HCT116 (cell line): Measurements from ENCODE around the gene TBCD. TPM values are rescaled to one million over a fixed set of nuclear protein-coding genes. Genes with fewer than 3 reads are reported as not detected.

Experiments used
- ATAC-seq: fragments of 200-7000 bp; cut with Tn5 transposase; 2 replicates; pipeline ENCODE4 v1.9.1; 2020; ENCODE audit warnings: mild to moderate bottlenecking, moderate library complexity
- BruUV-seq: library from RNA; stranded (reverse); fragments of 400-500 nt; replicated peaks from 2 replicates; lab custom pipeline; 2021; lab: Mats Ljungman, UMichigan
- CTCF ChIA-PET: fragments of 300-600 bp; sonication (Branson Sonifier 250); formaldehyde crosslinking; loops from one replicate; lab custom pipeline; 2021; ENCODE audit warnings: antibody characterized with exemption; lab: Charles Lee
- POLR2A ChIA-PET: fragments of 300-600, 350-600 bp; sonication (Branson Sonifier 250); formaldehyde crosslinking; loops from one replicate; lab custom pipeline; 2021; ENCODE audit warnings: antibody characterized with exemption; lab: Charles Lee
- RAD21 ChIA-PET, 2 experiments: fragments of 300-600 bp; sonication (Branson Sonifier 250); formaldehyde crosslinking; loops; one replicate each; lab custom pipeline; 2023; ENCODE audit warnings: low total read pairs in 2 of 2; ENCODE audit not compliant: uncharacterized antibody in 2 of 2, unreplicated experiment in 2 of 2, low non-redundant PET in 1 of 2; lab: Charles Lee
- DNase-seq: peaks from one replicate; pipeline ENCODE4 v3.0.0-alpha.2; 2010; ENCODE audit warnings: low read depth, low spot score
- H2AFZ ChIP-seq: fragments of 200-600 bp; shearing (Covaris generic), sonication (generic); 2 replicates; pipeline ENCODE4 v1.6.1; 2017; ENCODE audit warnings: low read depth, mixed run types, mixed read lengths, antibody characterized with exemption, low read length; ENCODE audit not compliant: poor library complexity, severe bottlenecking
- H3K27ac ChIP-seq: 2 replicates; pipeline ENCODE4 v1.5.1; 2012; ENCODE audit warnings: low read depth, low read length
- H3K27me3 ChIP-seq: fragments of 200-600 bp; sonication (generic); 2 replicates; pipeline ENCODE4 v1.6.1; 2016; ENCODE audit warnings: mixed run types, low read length, mixed read lengths; ENCODE audit not compliant: insufficient read depth
- H3K36me3 ChIP-seq, 2 experiments: fragments of 200-500 bp in 1 of 2; fragments of 200-600 bp in 1 of 2; sonication (Bioruptor generic) in 1 of 2; sonication (generic) in 1 of 2; 2 replicates each; pipeline versions ENCODE4 v1.5.1 to v1.6.1; 2014 to 2016; ENCODE audit warnings: low read length in 2 of 2, inconsistent platforms in 1 of 2, mixed read lengths in 1 of 2, mixed run types in 1 of 2; ENCODE audit not compliant: insufficient read depth in 2 of 2, control insufficient read depth in 1 of 2
- H3K4me1 ChIP-seq, 2 experiments: fragments of 200-600 bp in 1 of 2; sonication (generic) in 1 of 2; 2 replicates each; pipeline versions ENCODE4 v1.5.1 to v1.6.1; 2012 to 2017; ENCODE audit warnings: low read length in 2 of 2, inconsistent platforms in 1 of 2, mild to moderate bottlenecking in 1 of 2, mixed read lengths in 1 of 2, mixed run types in 1 of 2, moderate library complexity in 1 of 2; ENCODE audit not compliant: insufficient read depth in 2 of 2, control insufficient read depth in 1 of 2
- H3K4me2 ChIP-seq: fragments of 200-600 bp; sonication (generic); 2 replicates; pipeline ENCODE4 v1.6.1; 2017; ENCODE audit warnings: mixed run types, low read length, mixed read lengths
- H3K4me3 ChIP-seq, 2 experiments: fragments of 200-600 bp in 1 of 2; sonication (generic) in 1 of 2; replicated peaks in 1 of 2; 2 replicates each; pipeline ENCODE4 v1.5.1; 2011 to 2016; ENCODE audit warnings: low read length in 2 of 2, control low read depth in 1 of 2, low read depth in 1 of 2, mild to moderate bottlenecking in 1 of 2, mixed read lengths in 1 of 2, mixed run types in 1 of 2
- H3K79me2 ChIP-seq: fragments of 200-600 bp; sonication (generic); 2 replicates; pipeline ENCODE4 v1.6.1; 2017; ENCODE audit warnings: mild to moderate bottlenecking, mixed run types, low read length, moderate library complexity, mixed read lengths; ENCODE audit not compliant: insufficient read depth
- H3K9ac ChIP-seq: fragments of 200-600 bp; sonication (generic); 2 replicates; pipeline ENCODE4 v1.6.1; 2016; ENCODE audit warnings: low read length, mixed read lengths
- H3K9me2 ChIP-seq: fragments of 200-600 bp; sonication (generic), shearing (Covaris generic); 2 replicates; pipeline ENCODE4 v1.6.1; 2017; ENCODE audit warnings: mixed run types, mild to moderate bottlenecking, moderate library complexity; ENCODE audit not compliant: insufficient read depth
- H3K9me3 ChIP-seq, 2 experiments: fragments of 200-500 bp in 1 of 2; fragments of 200-600 bp in 1 of 2; sonication (Bioruptor generic) in 1 of 2; sonication (generic) in 1 of 2; 2 replicates each; pipeline ENCODE4 v1.6.1; 2014 to 2017; ENCODE audit warnings: low read length in 2 of 2, mixed read lengths in 2 of 2, inconsistent platforms in 1 of 2, low read depth in 1 of 2, mild to moderate bottlenecking in 1 of 2, mixed run types in 1 of 2, moderate library complexity in 1 of 2; ENCODE audit not compliant: control insufficient read depth in 1 of 2, insufficient read depth in 1 of 2
- H4K20me1 ChIP-seq: fragments of 200-600 bp; sonication (generic), shearing (Covaris generic); 2 replicates; pipeline ENCODE4 v1.6.1; 2017; ENCODE audit warnings: mixed run types, mild to moderate bottlenecking, moderate library complexity; ENCODE audit not compliant: insufficient read depth
- CTCF ChIP-seq, 3 experiments: fragments of 200-600 bp in 1 of 3; sonication (generic) in 1 of 3; IDR thresholded peaks in 2 of 3; conservative IDR thresholded peaks in 1 of 3; 2 replicates each; pipeline ENCODE4 v1.5.1; 2012 to 2017; ENCODE audit warnings: low read depth in 2 of 3, low read length in 2 of 3, antibody characterized with exemption in 1 of 3, borderline replicate concordance in 1 of 3, control low read depth in 1 of 3, mild to moderate bottlenecking in 1 of 3, mixed read lengths in 1 of 3, mixed run types in 1 of 3, moderate library complexity in 1 of 3; ENCODE audit not compliant: insufficient read depth in 1 of 3
- RAD21 ChIP-seq: IDR thresholded peaks from 2 replicates; pipeline ENCODE4 v1.6.1; 2012; ENCODE audit warnings: low read depth, mild to moderate bottlenecking
- REST ChIP-seq: IDR thresholded peaks from 2 replicates; pipeline ENCODE4 v1.6.1; 2012; ENCODE audit warnings: low read depth
- SRF ChIP-seq: IDR thresholded peaks from 2 replicates; pipeline ENCODE4 v1.6.1; 2012; ENCODE audit warnings: low read depth
- ZFX ChIP-seq: fragments of 450-650 bp; IDR thresholded peaks from 2 replicates; pipeline ENCODE4 v1.6.1; 2017
- intact Hi-C: fragments of 100-400 bp; cut with micrococcal nuclease; formaldehyde crosslinking; loops from 2 replicates; pipeline ENCODE4 v1.10.0; 2022
- total RNA-seq: library from RNA; stranded (reverse); gene quantifications from one replicate; pipeline ENCODE4 v1.2.1, GENCODE V29; 2021; ENCODE audit not compliant: unreplicated experiment

The TBCD gene
- total RNA-seq, 1 experiment from 2014 or later, result 152 TPM

- no peak for TF ChIP-seq RAD21
- TF ChIP-seq SRF, result no peak
- TF ChIP-seq CTCF (IDR thresholded peaks at IDR 0.05 in 2 of 3, conservative IDR thresholded peaks at IDR 0.05 in 1 of 3; ENCODE audit: borderline replicate concordance in 1 of 3, insufficient read depth in 1 of 3, low read depth in 2 of 3, low read length in 2 of 3), result no peak
- no peak for TF ChIP-seq ZFX
- TF ChIP-seq, all 23 proteins: peak for 0
Measured at GRCh38 chr17:82865774-82866395, 114.0 kb downstream of the TBCD start (continued).

- H3K27me3 ChIP-seq, result no peaks in the 10 kb centered on the region
- DNase-seq, result no peak
- no peak for ATAC-seq
- H3K4me2 ChIP-seq, result no peak overlapping the region
- H2AFZ ChIP-seq, result no peak overlapping the region
- H3K79me2 ChIP-seq, result peaks cover 31% of the 10 kb centered on the region
- H3K9ac ChIP-seq, result no peak overlapping the region
- H3K27ac ChIP-seq, result no peak overlapping the region
- ChIA-PET CTCF (no interaction called here), RAD21 (no interaction called here), POLR2A (no interaction called here)
- no peaks in the 10 kb centered on the region for H3K9me3 ChIP-seq
- peaks cover 33 to 46% of the 10 kb centered on the region in 2 experiments for H3K4me1 ChIP-seq
- TF ChIP-seq REST, result no peak
- H3K36me3 ChIP-seq, result peaks cover 0 to 15% of the 10 kb centered on the region in 2 experiments; a peak in 1 of 4 replicates
- peaks cover 4% of the 10 kb centered on the region; the same call in 1 of the 2 replicates for H4K20me1 ChIP-seq
- BruUV-seq, result no TSS peak
- H3K9me2 ChIP-seq, result no peaks in the 10 kb centered on the region
- intact Hi-C loops, result no loop called here
- no peak overlapping the region for H3K4me3 ChIP-seq
Measured at GRCh38 chr17:82866590-82867191, 114.8 kb downstream of the TBCD start.
